Measurements from ENCODE around the gene TP53RK. TPM values are rescaled to one million over a fixed set of nuclear protein-coding genes. Genes with fewer than 3 reads are reported as not detected.
A peak's percentile ranks its signal among the peaks of the same experiment; 100 is the strongest.

The TP53RK gene
- total and polyA plus RNA-seq, 2 donors from 2014 or later, result 9.3 to 11.0 TPM

- intact Hi-C loops (cut with DNase I), result no loop called here
- H3K27ac ChIP-seq (ENCODE audit: low read depth in 2 of 2, low read length in 2 of 2), result peak overlapping the region; percentile 63 to 81
- H3K9me3 ChIP-seq (ENCODE audit: control insufficient read depth in 2 of 3, insufficient read depth in 1 of 3, low read length in 3 of 3), result no peaks in the 10 kb centered on the region
- H3K4me1 ChIP-seq (ENCODE audit: control insufficient read depth in 2 of 3, insufficient read depth in 2 of 3, low read depth in 1 of 3, low read length in 3 of 3), result peaks cover 0 to 5% (median 0%) of the 10 kb centered on the region in 3 donors
- H3K4me3 ChIP-seq (ENCODE audit: low read length in 3 of 3), result peak overlapping the region in 2 of 3 donors; percentile 73 to 85
- DNase-seq, result no peak
- H3K36me3 ChIP-seq (ENCODE audit: control insufficient read depth in 2 of 3, insufficient read depth in 3 of 3, low read length in 3 of 3), result peaks cover 0 to 6% (median 0%) of the 10 kb centered on the region in 3 donors
- peak overlapping the region in 1 of 3 donors; percentile 37 for H3K9ac ChIP-seq (ENCODE audit: low read length in 3 of 3)
- no peak for FAIRE-seq
- no peaks in the 10 kb centered on the region for H3K27me3 ChIP-seq (ENCODE audit: control insufficient read depth, insufficient read depth, low read length)
- TF ChIP-seq, protein P1, sequence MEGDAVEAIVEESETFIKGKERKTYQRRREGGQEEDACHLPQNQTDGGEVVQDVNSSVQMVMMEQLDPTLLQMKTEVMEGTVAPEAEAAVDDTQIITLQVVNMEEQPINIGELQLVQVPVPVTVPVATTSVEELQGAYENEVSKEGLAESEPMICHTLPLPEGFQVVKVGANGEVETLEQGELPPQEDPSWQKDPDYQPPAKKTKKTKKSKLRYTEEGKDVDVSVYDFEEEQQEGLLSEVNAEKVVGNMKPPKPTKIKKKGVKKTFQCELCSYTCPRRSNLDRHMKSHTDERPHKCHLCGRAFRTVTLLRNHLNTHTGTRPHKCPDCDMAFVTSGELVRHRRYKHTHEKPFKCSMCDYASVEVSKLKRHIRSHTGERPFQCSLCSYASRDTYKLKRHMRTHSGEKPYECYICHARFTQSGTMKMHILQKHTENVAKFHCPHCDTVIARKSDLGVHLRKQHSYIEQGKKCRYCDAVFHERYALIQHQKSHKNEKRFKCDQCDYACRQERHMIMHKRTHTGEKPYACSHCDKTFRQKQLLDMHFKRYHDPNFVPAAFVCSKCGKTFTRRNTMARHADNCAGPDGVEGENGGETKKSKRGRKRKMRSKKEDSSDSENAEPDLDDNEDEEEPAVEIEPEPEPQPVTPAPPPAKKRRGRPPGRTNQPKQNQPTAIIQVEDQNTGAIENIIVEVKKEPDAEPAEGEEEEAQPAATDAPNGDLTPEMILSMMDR (IDR thresholded peaks at IDR 0.05; ENCODE audit: borderline replicate concordance, extremely low read depth, insufficient read depth), result no peak
Measured at GRCh38 chr20:46646659-46647380, 42.4 kb downstream of the TP53RK start.

DNA sequence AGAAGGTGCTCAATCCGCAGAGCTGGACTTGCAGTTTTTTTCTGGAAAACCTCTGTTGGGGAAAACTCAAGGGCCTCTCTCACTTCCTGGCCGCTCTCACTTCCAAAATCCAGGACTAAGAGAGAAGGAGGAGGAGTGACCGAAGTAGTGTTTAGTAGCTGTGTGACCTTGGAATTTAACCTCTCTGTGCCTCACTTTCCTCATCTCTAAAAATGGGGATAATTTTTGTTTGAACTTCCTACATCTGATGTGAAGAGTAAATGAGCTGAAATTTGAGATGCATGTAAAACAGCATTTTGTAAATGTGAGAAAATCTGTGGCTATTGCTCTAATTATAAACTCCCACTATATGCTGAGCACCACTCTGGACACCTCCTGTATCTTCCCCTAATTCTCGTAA, 43.1 kb downstream of the TP53RK start:
- Histone ChIP-seq H3K4me3 (ENCODE audit: low read length in 3 of 3) (peak overlapping the region in 2 of 3 donors; percentile 14 to 73), H3K9me3 (ENCODE audit: control insufficient read depth in 2 of 3, insufficient read depth in 1 of 3, low read length in 3 of 3) (no peaks in the 10 kb centered on the region), H3K27ac (ENCODE audit: low read depth in 2 of 2, low read length in 2 of 2) (peak overlapping the region; percentile 29 to 44), H3K9ac (ENCODE audit: low read length in 3 of 3) (no peak overlapping the region), H3K4me1 (ENCODE audit: control insufficient read depth in 2 of 3, insufficient read depth in 2 of 3, low read depth in 1 of 3, low read length in 3 of 3) (peaks cover 0 to 5% (median 0%) of the 10 kb centered on the region in 3 donors), H3K36me3 (ENCODE audit: control insufficient read depth in 2 of 3, insufficient read depth in 3 of 3, low read length in 3 of 3) (peaks cover 0 to 6% (median 0%) of the 10 kb centered on the region in 3 donors), H3K27me3 (ENCODE audit: control insufficient read depth, insufficient read depth, low read length) (no peaks in the 10 kb centered on the region)
- FAIRE-seq, result no peak
- TF ChIP-seq, protein P1 (IDR thresholded peaks at IDR 0.05; ENCODE audit: borderline replicate concordance, extremely low read depth, insufficient read depth), result no peak
- intact Hi-C loops (cut with DNase I), result no loop called here
- DNase-seq, result no peak

DNA sequence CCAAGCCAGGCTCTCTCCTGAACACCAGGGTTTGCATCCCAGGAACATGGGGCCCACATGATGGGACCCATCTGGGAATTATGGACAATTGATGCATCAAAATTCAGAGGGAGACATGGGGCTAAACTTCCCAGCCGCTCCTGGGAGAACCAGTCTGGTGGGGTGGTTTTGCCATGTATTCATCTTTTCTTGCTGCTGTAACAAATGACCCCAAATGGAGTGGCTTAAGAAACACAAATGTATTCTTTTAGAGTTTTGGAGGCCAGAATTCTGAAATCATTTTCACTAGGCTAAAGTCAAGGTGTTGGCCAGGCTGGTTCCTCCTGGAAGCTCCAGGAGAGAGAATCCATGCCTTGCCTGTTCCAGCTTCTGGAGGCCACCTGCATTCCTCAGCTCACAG, 44.5 kb downstream of the TP53RK start:
- H3K36me3 ChIP-seq (ENCODE audit: control insufficient read depth in 2 of 3, insufficient read depth in 3 of 3, low read length in 3 of 3), result peaks cover 0 to 11% (median 0%) of the 10 kb centered on the region in 3 donors
- FAIRE-seq (no peak), DNase-seq (no peak)
- no peak overlapping the region for H3K9ac ChIP-seq (ENCODE audit: low read length in 3 of 3)
- TF ChIP-seq, protein P1 (IDR thresholded peaks at IDR 0.05; ENCODE audit: borderline replicate concordance, extremely low read depth, insufficient read depth), result no peak
- H3K4me1 ChIP-seq (ENCODE audit: control insufficient read depth in 2 of 3, insufficient read depth in 2 of 3, low read depth in 1 of 3, low read length in 3 of 3), result peaks cover 0 to 5% (median 0%) of the 10 kb centered on the region in 3 donors
- no peaks in the 10 kb centered on the region for H3K27me3 ChIP-seq (ENCODE audit: control insufficient read depth, insufficient read depth, low read length)
- H3K27ac ChIP-seq (ENCODE audit: low read depth in 2 of 2, low read length in 2 of 2), result no peak overlapping the region
- no peaks in the 10 kb centered on the region for H3K9me3 ChIP-seq (ENCODE audit: control insufficient read depth in 2 of 3, insufficient read depth in 1 of 3, low read length in 3 of 3)
- intact Hi-C loops (cut with DNase I), result no loop called here
- H3K4me3 ChIP-seq (ENCODE audit: low read length in 3 of 3), result no peak overlapping the region
